NCI-H2029 treated with DMSO at 0.1 percent for 48 hours (cell line): ENCODE data around the gene STRAP.
"Not testable (repeated sequence)": the region's sequence is repeated elsewhere in the genome, so short reads cannot be mapped to it uniquely, and the experiment has no call there.

Experiments
- DNase-seq: peaks from one replicate; lab custom pipeline; 2025; lab: John Stamatoyannopoulos, UW

STRAP gene

DNA sequence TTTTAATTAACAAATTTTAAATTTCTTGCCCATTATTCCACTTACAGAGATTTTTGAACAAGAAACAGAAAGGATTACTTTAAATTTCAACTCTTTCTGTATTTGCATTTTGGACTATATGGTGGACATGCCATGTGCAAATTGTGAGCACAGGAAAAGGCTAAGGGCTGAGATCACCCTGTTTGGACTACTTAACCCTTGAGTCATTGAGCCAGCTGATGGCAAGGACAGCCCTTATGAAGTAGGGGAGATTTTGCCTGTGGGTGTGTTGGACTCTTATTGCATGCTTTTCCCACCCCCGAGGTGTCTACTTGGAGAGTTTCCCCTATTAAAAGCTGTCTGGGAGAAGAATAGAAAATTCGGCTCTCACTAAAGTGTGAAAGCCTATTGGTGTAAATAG is 46.2 kb downstream of the STRAP start:
- no peak for DNase-seq

DNA sequence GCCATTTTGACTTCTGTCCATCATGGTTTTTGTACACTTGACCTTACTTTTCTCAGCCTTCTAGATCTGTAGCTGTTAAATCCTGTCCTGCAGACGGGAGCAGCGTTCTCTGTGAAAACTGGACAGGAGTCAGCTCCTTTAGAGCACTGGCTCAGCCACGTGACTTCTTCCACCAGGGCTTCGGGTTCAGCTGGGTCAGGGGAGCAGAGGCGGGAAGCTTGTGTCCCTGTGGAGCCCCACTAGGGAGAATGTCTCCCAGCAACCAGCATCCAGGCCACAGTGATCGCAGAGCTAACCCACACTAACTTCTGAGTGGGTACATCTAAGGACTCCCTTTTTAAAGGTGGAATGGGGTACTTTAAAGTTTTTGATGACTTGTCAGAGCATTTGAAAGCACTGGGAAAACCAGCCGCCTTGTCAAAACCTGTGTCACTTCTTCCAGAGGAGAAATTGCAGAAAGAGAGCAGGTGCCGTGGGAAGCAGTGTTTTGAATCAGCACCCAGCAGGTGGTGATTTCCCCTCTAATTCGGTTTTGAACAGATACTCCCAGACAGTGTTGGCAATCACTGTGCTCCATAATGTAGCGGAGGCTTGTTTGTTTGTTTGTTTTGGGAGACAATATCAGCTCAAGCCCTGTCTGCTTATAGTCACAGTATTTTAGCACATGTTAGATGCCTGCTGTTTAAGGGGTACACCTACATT is 46.8 kb downstream of the STRAP start:
- DNase-seq: no peak

DNA sequence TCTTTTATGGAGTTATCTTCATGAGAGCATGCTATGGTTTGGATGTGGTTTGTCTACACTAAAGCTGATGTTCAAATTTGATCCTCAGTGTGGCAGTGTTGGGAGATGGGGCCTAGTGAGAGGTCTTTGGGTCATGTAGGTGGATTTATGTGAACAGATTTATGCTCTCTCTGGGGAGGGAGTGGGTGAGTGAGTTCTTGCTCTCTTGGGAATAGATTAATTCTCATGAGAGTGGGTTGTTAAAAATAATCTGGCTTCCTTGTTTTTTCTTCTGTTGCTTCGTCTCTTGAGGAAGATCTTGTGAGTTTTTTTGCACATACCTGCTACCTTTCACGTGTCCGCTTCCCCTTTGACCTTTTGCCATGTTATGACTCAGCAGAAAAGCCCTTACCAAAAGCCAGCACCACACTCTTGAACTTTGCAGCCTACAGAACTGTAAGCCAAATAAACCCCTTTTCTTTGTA is 49.4 kb downstream of the STRAP start:
- DNase-seq: no peak

DNA sequence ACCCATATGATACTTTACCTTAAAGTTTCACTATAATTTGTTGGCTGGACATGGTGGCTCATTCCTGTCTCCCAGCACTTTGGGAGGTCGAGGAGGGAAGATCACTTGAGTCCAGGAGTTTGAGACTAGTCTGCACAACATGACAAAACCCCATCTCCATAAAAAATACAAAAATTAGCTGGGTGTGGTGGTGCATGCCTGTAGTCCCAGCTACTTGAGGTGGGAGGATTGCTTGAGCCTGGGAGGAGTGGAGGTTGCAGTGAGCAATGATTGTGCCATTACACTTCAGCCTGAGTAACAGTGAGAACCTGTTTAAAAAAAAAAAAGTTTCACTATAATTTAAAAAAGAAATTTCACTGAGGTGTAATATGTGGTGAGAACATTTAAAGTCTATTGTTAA is 50.1 kb downstream of the STRAP start:
- no peak for DNase-seq

DNA sequence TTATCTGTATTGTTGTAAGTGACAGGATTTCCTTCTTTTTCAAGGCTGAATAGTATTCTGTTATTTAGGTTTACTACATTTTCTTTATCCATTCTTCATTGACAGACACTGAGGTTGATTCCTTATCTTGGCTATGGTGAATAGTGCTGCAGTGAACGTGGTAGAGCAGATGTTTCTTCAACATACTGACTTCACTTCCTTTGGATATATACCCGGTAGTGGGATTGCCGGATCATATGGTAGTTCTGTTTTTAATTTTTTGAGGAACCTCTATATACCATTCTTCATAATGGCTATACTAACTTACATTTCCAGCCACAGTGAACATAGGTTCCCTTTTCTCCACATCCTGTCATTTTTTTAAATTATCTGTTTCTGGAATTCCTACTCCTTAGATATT is 50.8 kb downstream of the STRAP start:
- DNase-seq: no peak

DNA sequence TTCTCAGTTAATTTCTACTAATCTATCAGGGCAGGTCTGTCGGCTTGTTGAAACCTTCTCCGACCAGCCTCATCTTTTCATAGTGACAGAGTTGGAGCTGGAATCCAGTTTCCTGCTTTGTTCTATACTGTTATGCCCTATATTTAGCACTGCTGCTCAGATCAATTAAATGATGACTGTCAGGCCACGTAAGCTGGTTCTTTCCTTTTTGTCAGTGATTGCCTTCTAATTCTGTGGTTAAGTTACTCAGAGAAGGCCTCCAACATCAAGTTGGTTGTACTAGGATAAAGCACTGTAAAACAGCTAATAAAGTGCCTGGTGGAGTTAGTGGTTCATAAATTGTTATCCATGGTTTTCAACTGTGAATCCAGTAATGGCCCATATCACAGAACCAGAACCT is 51.6 kb downstream of the STRAP start:
- no peak for DNase-seq

DNA sequence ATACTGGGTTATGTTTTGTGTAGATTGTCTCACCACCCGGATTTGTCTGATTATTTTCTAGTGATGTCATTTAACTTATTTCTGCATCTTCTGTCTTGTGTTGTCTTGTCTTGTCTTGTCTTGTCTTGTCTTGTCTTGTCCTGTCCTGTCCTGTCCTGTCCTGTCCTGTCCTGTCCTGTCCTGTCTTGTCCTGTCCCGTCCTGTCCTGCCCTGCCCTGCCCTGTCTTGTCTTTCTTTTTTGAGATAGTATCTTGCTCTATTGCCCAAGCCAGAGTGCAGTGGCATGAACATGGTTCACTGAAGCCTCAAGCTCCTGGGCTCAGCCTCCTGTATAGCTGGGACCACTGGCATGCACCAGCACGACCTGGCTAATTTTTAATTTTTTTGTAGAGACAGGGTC is 54.6 kb downstream of the STRAP start:
- no peak for DNase-seq

DNA sequence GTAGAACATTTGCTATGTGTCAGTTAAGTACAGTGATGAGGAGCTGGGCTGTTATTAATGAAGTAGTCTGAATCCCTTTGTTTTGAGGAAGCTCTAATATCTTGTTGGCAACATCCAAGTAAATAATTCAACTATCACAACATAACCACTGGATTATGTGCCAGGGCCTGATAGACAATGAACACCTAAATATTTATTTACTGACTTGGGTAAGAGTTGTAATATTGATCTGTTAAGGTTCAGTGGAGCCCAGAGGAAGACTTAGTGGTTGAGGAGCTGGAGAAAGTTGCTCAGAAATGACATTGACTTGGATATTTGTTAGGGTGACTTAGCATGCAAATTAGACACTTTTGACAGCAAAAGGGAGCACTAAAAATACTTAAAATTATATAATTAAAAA is 55.7 kb downstream of the STRAP start:
- no peak for DNase-seq

DNA sequence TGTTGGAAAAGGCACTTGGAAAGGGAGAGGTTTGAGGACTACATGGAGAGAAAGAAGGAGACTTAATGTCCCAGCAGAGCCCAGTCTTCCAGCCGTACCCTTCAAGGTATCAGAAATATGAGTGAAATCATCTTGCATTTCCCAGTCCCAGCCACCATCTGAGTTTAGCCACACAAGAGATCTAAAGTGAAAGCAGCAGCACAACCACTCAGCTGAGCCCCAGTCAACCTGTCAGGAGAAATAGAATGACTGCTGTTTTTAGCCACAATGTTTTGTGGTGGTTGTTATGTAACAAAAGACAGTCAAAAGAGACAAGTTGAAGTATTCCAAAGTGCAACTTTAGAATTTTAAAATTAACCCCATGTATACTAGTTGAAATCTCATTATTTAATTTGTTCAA is 56.9 kb downstream of the STRAP start:
- no peak for DNase-seq

DNA sequence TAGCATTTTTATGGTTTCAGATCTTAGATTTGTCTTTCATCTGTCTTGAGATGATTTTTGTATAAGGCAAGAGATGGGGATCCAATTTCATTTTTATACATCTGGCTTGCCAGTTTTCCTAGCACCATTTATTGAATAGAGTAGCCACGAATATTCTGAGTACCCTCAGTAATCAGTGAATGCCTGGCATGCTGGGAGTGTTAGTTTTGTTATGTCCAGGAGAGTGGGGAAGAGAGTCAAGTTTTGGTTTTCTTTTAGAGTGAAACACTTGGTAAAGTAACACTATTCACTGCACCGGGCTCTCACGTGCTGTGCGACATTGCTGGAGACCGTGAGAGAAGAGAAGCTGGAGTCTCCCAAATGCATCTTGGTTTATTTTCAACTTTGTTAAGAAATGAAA is 60.3 kb downstream of the STRAP start:
- no peak for DNase-seq

DNA sequence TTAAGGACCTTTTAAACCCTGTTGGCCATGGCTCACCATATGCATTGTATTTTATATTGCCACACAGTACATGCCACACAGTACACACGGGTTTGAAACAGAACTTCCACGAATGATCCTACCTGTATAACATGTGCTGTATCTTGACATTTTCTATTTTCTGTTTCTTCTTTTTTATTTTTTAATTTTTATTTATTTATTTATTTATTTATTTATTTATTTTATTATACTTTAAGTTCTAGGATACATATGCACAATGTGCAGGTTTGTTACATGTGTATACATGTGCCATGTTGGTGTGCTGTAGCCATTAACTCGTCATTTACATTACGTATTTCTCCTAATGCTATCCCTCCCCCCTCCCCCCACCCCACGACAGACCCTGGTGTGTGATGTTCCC is 61.3 kb downstream of the STRAP start:
- DNase-seq: not testable (repeated sequence)

DNA sequence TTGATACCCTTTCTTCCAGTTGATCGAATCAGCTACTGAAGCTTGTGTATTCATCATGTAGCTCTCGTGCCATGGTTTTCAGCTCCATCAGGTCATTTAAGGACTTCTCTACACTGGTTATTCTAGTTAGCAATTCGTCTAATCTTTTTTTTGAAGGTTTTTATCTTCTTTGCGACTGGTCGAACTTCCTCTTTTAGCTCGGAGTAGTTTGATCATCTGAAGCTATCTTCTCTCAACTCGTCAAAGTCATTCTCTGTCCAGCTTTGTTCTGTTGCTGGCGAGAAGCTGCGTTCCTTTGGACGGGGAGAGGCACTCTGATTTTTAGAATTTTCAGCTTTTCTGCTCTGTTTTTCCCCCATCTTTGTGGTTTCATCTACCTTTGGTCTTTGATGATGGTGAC is 66.3 kb downstream of the STRAP start:
- DNase-seq: not testable (repeated sequence)
